Urothelium cell line (cell line): ENCODE measurements around the gene SLC27A2.
A peak's percentile ranks its signal among the peaks of the same experiment; 100 is the strongest.
"Not testable (repeated sequence)": the region's sequence is repeated elsewhere in the genome, so short reads cannot be mapped to it uniquely, and the experiment has no call there.

Source experiments
- DNase-seq: peaks from one replicate; pipeline ENCODE4 v3.0.0; 2011; ENCODE audit warnings: low spot score, mixed read lengths
- FAIRE-seq: peaks from 2 replicates; lab custom pipeline; 2011; peaks lifted over from hg19 to GRCh38; lab: Jason Lieb, UNC

SLC27A2 gene

DNA sequence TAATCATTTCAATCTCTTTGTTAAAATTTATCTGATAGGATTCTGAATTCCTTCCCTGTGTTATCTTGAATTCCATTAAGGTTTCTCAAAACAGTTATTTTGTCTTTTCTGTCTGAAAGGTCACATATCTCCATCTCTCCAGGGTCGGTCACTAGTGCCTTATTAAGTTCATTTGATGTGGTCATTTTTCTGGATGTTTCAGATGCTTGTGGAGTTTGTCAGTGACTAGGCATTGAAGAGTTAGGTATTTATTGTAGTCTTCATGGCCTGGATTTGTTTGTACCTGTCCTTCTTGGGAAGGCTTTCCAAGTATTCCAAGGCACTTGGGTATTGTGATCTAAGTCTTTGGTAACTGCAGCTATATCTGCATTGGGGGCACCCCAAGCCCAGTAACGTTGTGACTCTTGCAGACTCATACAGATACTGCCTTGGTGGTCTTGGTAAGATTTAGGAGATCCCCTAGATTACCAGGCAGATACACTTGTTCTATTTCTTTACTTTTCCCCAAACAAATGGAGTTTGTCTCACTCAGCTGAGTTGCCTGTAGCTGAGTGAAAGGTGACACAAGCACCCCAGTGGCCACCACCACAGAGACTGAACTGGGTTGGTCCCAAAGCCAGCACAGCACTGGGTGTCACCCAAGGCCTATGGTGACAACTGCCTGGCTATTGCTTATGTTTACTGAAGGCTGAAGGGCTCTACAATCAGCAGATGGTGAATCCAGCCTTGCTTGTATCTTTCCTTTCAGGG is 18.9 kb upstream of the SLC27A2 start:
- DNase-seq: peak; percentile 35
- FAIRE-seq: no peak

- DNase-seq (no peak), FAIRE-seq (no peak)
These were observed 18.1 kb upstream of the SLC27A2 start for GRCh38 chr15:50163719-50164410.

- no peak for FAIRE-seq
- no peak for DNase-seq
These were observed 17.5 kb upstream of the SLC27A2 start for GRCh38 chr15:50164458-50164857.

DNA sequence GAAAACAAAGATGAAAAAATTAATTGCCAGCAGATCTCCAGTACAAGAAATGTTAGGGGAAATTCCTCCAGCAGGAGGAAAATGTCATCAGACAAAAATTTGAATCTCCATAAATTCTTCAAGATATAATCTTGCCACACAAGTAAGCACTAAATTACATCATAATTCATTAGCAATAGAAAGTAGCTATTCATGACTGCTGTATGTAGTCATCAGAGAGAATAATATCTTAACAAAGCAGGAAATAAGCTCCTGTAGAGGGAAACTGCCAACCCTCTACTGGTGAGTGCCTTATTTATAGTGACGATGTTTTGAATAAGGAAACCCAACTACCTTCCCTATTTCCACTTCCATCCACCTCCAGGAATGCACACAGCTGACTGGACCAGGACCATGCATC is 15.8 kb upstream of the SLC27A2 start:
- no peak for DNase-seq

GRCh38 chr15:50167110-50167509 is 14.9 kb upstream of the SLC27A2 start:
- FAIRE-seq (no peak), DNase-seq (no peak)

More for the DNA sequence above, 15.8 kb upstream of the SLC27A2 start:
- no peak for FAIRE-seq

- DNase-seq (no peak), FAIRE-seq (no peak)
These were observed 13.6 kb upstream of the SLC27A2 start for GRCh38 chr15:50168379-50168778.

- no peak for DNase-seq
- FAIRE-seq: no peak
These were observed 13.1 kb upstream of the SLC27A2 start for GRCh38 chr15:50168783-50169411.

- not testable (repeated sequence) for DNase-seq, FAIRE-seq
These were observed 9.6 kb upstream of the SLC27A2 start for GRCh38 chr15:50172360-50172895.

GRCh38 chr15:50176869-50177268 is 5.1 kb upstream of the SLC27A2 start:
- FAIRE-seq (no peak), DNase-seq (no peak)

- FAIRE-seq (no peak), DNase-seq (no peak)
These were observed 1.9 kb upstream of the SLC27A2 start for GRCh38 chr15:50180091-50180490.

- no peak for FAIRE-seq
- no peak for DNase-seq
These were observed 1.4 kb upstream of the SLC27A2 start for GRCh38 chr15:50180582-50180981.

DNA sequence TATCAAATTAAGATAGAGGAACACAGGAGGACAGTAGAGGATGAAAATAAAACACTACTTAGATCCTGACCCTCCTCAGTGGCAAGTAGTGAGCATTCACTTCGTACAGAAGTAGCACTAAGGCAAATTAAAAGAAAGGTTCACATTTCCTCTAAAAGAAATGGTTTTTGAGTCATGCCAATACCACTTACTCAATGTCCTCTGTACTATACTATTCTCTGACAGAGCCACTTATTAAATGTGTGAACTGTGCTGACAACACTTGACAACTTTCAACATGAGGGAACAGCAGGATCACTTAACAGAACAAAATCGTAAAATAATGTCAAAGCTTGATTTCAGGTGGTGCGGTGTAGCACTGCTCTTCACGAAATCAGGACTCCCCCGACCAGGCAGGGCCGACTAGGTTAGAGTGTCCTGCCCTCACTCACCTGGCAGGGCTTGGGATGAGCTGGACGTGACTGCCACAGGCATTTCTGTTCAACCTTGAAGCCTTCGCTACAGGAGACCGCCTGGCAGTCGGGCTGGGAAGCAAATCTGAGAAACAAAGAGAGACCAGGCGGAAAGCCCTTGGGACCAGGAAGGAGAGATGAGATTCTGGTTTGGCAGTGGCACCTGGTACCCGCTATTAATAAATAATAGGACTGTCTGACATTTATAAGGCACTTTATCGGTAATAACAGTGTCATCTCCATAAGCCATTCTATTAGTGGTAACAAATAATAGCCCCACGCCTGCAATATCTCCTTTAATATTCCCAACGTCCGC is 611 bp upstream of the SLC27A2 start:
- FAIRE-seq: no peak
- no peak for DNase-seq

- DNase-seq (peak; percentile 60), FAIRE-seq (no peak)
These were observed 420 bp downstream of the SLC27A2 start for GRCh38 chr15:50182219-50183013.

DNA sequence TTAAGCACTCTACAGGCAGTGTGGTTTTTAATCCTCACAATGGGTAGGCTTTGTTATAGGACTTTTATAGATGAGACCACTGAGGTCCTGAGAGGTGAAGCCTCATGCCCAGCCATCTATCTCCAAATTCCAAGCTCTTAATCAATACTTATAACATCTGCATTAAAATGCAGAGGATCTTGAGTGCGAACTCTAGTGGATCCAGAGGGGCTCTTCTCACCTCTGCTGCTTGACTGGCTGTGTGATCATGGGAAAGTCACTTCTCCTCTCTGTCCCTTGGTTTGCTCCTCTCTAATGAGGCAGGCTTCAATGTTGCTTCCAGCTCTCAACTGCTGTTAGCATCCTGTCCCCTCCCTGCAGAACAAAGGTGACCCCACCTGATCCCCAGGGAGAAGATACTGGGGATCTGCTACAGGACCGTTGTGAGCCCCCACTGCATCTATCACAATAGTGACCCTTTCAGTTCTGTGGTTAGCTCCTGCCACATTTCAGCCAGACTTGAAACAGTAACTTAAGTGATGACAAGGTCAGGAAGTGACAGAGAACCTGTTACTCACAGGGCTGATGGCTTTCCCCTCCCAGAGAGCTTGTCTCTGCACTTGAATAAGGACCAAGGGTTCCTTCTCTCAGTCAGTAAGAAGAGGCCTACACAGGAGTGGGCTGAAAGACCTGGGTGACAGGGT is 1.3 kb downstream of the SLC27A2 start:
- no peak for FAIRE-seq

GRCh38 chr15:50184863-50185504 is 3.0 kb downstream of the SLC27A2 start:
- no peak for DNase-seq
- no peak for FAIRE-seq

More for the DNA sequence above, 1.3 kb downstream of the SLC27A2 start:
- no peak for DNase-seq

DNA sequence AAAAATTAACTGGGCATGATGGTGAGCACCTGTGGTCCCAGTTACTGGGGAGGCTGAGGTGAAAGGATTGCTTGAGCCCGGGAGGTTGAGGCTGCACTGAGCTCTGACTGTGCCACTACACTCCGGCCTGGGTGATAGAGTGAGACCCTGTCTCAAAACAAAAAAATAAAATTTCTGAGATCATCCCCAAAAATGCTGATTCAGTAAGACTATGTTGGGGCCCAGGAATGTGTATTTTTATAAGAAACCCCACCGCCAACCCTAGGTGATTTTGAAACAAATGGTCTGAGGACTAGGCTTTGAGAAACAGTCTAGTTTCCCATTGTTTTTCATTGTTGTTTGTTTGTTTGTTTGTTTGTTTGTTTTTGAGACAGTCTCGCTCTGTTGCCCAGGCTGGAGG is 4.1 kb downstream of the SLC27A2 start:
- FAIRE-seq: no peak
- no peak for DNase-seq

- FAIRE-seq (no peak), DNase-seq (no peak)
These were observed 4.8 kb downstream of the SLC27A2 start for GRCh38 chr15:50186752-50187151.

DNA sequence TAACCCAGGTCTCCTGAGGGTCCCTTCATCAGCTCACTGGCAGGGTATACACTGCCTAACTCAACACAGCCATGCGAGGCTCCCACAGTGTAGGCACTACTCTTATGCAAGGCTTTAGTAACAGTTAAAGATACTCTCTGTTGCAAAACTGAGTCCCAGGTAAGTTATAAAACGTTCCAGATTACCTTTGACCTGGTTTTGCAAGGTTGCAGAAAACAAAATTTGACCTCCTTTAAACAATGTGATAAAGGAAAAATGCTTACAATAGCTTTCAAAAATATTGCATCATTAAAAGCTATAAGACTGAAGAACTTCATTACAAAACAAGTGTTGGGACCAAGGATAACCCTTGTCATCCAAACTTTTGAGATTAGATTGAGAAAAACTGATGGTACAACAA is 5.5 kb downstream of the SLC27A2 start:
- FAIRE-seq: no peak
- no peak for DNase-seq

GRCh38 chr15:50187997-50188396 is 6.0 kb downstream of the SLC27A2 start:
- FAIRE-seq: no peak
- no peak for DNase-seq
